Dermis lymphatic vessel endothelial cell (primary cell): Measurements from ENCODE around the gene BLID. TPM values are rescaled to one million over a fixed set of nuclear protein-coding genes. Genes with fewer than 3 reads are reported as not detected.

Experiments
- total RNA-seq: library from RNA; depleted of rRNA; stranded (reverse); fragments of >200 nt; gene quantifications from 2 replicates; pipeline ENCODE4 v1.2.1, GENCODE V29; 2014

Gene BLID
- total RNA-seq = 0.09 and 0.11 TPM in 2 replicates

DNA sequence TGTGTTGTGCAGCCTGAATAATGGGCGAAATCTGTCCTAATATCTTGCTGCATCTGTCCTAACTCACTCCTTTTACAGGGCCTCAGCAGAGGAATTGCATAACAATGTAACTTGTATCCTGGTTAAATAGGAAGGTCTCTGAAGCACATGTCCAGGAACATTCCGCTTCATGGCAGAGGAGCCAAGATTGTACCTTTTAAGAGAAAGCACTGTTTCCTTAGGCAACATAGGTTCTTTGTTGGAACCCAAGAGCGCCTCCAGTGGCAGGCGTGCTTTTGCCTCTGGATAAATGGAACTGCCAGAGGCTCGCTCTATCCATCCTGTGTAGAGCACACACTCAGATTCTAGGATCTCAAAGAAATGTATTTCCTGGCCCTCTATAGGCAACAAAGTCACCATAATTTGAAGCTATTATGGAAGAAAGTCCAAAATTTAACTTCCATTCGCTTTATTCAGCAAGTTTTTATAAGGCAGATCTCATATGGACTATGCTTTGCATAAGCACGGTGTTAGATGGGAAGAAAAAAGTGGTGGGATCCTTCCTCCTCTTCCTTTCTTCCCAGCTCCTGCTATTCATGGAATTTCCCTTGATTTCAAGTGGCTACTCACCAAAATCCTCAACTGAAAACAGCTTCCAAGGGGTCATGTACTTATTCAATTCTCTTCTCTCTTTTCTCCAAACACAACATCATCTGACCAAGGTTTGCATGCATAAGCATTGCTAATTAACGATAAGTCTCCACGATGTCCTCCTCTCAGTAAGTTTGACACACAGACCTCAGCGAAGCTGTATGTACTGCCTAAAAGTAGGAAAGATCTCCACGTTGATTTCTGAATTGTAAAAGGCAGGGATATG lies at the start of gene BLID:
TSS of gene BLID (minus strand) at position 692 of the 856 bp plus-strand sequence. CDS start at position 399, 293 bp downstream.

